ENCODE results near the gene KIF4A.

- TF ChIP-seq CTCF (IDR thresholded peaks at IDR 0.05) (no peak), POLR2A (IDR thresholded peaks at IDR 0.05) (no peak)
Observed at GRCh38 chrX:70444326-70444945, 154.5 kb downstream of the KIF4A start, which contains the start of gene DLG3.
